ENCODE measurements around the gene TGFB2. TPM values are rescaled to one million over a fixed set of nuclear protein-coding genes. Genes with fewer than 3 reads are reported as not detected.

TGFB2 gene
- total RNA-seq, 1 experiment from 2014 or later, result 37.6 TPM

GRCh38 chr1:218480588-218481099, 135.5 kb downstream of the TGFB2 start:
- BruUV-seq (replicated peaks), result no TSS peak
- Mint-ChIP-seq H3K27ac (ENCODE audit: unreplicated experiment) (peak overlapping the region; percentile 79), H3K9me3 (ENCODE audit: low read depth, unreplicated experiment) (peaks cover 3% of the 10 kb centered on the region), H3K27me3 (ENCODE audit: unreplicated experiment) (no peaks in the 10 kb centered on the region), H3K36me3 (ENCODE audit: insufficient read depth, unreplicated experiment) (peaks cover 14% of the 10 kb centered on the region), H3K4me3 (ENCODE audit: low read depth, unreplicated experiment) (no peak overlapping the region), H3K4me1 (ENCODE audit: low read depth, unreplicated experiment) (peaks cover 59% of the 10 kb centered on the region)
- DNase-seq, result no peak
- intact Hi-C loops (cut with micrococcal nuclease; ENCODE audit: unreplicated experiment), result loop anchor here (1.0 to 10.0 kb wide), 6 partner anchors 19 to 394 kb away; no protein-coding TSS in a partner anchor
- no peak for TF ChIP-seq CTCF (IDR thresholded peaks at IDR 0.05; ENCODE audit: unreplicated experiment)
- CTCF ChIA-PET, result interaction anchor here (0.6 to 2.1 kb wide), 8 partner anchors 9 to 586 kb away, joined by 3 to 9 read pairs (median 4); no protein-coding TSS in a partner anchor

GRCh38 chr1:218481116-218481775, 136.1 kb downstream of the TGFB2 start:
- peak overlapping the region; percentile 79 for H3K27ac Mint-ChIP-seq (ENCODE audit: unreplicated experiment)
- no peak for DNase-seq
- H3K4me3 Mint-ChIP-seq (ENCODE audit: low read depth, unreplicated experiment), result no peak overlapping the region
- no peaks in the 10 kb centered on the region for H3K27me3 Mint-ChIP-seq (ENCODE audit: unreplicated experiment)
- H3K9me3 Mint-ChIP-seq (ENCODE audit: low read depth, unreplicated experiment), result peaks cover 3% of the 10 kb centered on the region
- BruUV-seq (replicated peaks), result no TSS peak
- no peak for TF ChIP-seq CTCF (IDR thresholded peaks at IDR 0.05; ENCODE audit: unreplicated experiment)
- peaks cover 64% of the 10 kb centered on the region for H3K4me1 Mint-ChIP-seq (ENCODE audit: low read depth, unreplicated experiment)
- CTCF ChIA-PET, result interaction anchor here (0.6 to 2.1 kb wide), 8 partner anchors 8 to 585 kb away, joined by 3 to 9 read pairs (median 4); no protein-coding TSS in a partner anchor
- H3K36me3 Mint-ChIP-seq (ENCODE audit: insufficient read depth, unreplicated experiment), result peaks cover 14% of the 10 kb centered on the region
- intact Hi-C loops (cut with micrococcal nuclease; ENCODE audit: unreplicated experiment), result loop anchor here (1.0 to 10.0 kb wide), 6 partner anchors 18 to 394 kb away; no protein-coding TSS in a partner anchor

GRCh38 chr1:218482683-218483082, 137.5 kb downstream of the TGFB2 start:
- no peak for TF ChIP-seq CTCF (IDR thresholded peaks at IDR 0.05; ENCODE audit: unreplicated experiment)
- intact Hi-C loops (cut with micrococcal nuclease; ENCODE audit: unreplicated experiment), result loop anchor here (10.0 kb wide), 2 partner anchors 342 to 392 kb away; no protein-coding TSS in a partner anchor
- no peak for DNase-seq
- no peaks in the 10 kb centered on the region for H3K27me3 Mint-ChIP-seq (ENCODE audit: unreplicated experiment)
- CTCF ChIA-PET, result interaction anchor here (0.8 kb wide), 1 partner anchor 16 kb away, joined by 3 read pairs; no protein-coding TSS in a partner anchor
- H3K36me3 Mint-ChIP-seq (ENCODE audit: insufficient read depth, unreplicated experiment), result peaks cover 15% of the 10 kb centered on the region
- peaks cover 61% of the 10 kb centered on the region for H3K4me1 Mint-ChIP-seq (ENCODE audit: low read depth, unreplicated experiment)
- H3K27ac Mint-ChIP-seq (ENCODE audit: unreplicated experiment), result peak overlapping the region; percentile 71
- H3K4me3 Mint-ChIP-seq (ENCODE audit: low read depth, unreplicated experiment), result no peak overlapping the region
- no TSS peak for BruUV-seq (replicated peaks)
- H3K9me3 Mint-ChIP-seq (ENCODE audit: low read depth, unreplicated experiment), result peaks cover 3% of the 10 kb centered on the region

GRCh38 chr1:218485241-218485928, 140.2 kb downstream of the TGFB2 start:
- H3K36me3 Mint-ChIP-seq (ENCODE audit: insufficient read depth, unreplicated experiment), result peaks cover 16% of the 10 kb centered on the region
- DNase-seq, result no peak
- no peak overlapping the region for H3K4me3 Mint-ChIP-seq (ENCODE audit: low read depth, unreplicated experiment)
- H3K27ac Mint-ChIP-seq (ENCODE audit: unreplicated experiment), result no peak overlapping the region
- BruUV-seq (replicated peaks), result no TSS peak
- TF ChIP-seq CTCF (IDR thresholded peaks at IDR 0.05; ENCODE audit: unreplicated experiment), result no peak
- no peaks in the 10 kb centered on the region for H3K27me3 Mint-ChIP-seq (ENCODE audit: unreplicated experiment)
- CTCF ChIA-PET, result interaction anchor here (0.5 to 1.0 kb wide), 3 partner anchors 63 to 594 kb away, joined by 3 to 6 read pairs (median 3); no protein-coding TSS in a partner anchor
- H3K4me1 Mint-ChIP-seq (ENCODE audit: low read depth, unreplicated experiment), result peaks cover 57% of the 10 kb centered on the region
- no peaks in the 10 kb centered on the region for H3K9me3 Mint-ChIP-seq (ENCODE audit: low read depth, unreplicated experiment)
- intact Hi-C loops (cut with micrococcal nuclease; ENCODE audit: unreplicated experiment), result loop anchor here (5.0 to 10.0 kb wide), 4 partner anchors 138 to 389 kb away; partner anchors contain the start of gene TGFB2
